Activated CD4-positive, alpha-beta T cell treated with anti-CD3 and anti-CD28 coated beads, Interleukin-2, amount 50 U/mL, for 48 hours (primary cell): Measurements from ENCODE around the gene RETREG3.

ENCODE experiments used
- DNase-seq, 2 experiments: peaks; one replicate each; pipeline ENCODE4 v3.0.0-alpha.2; 2020

Gene RETREG3

DNA sequence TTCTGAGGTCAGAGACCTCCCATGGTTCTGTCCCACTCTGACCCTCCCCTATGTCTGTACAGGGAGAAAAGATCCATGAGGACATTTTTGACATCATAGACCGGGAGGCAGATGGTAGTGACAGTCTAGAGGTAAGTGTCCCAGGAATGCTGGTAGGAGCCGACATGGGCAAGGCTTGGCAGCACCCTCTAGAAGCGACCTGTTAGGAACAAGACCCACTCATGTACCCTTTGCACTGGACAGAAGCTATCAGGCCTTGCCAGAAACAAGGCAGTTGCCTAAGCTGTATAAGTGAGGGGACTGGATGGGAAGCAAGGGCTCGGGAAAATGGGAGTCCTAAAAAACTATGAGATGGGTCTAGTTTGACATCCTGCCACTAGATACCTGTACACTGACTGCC, 2.8 kb upstream of the RETREG3 start:
- DNase-seq, result no peak

DNA sequence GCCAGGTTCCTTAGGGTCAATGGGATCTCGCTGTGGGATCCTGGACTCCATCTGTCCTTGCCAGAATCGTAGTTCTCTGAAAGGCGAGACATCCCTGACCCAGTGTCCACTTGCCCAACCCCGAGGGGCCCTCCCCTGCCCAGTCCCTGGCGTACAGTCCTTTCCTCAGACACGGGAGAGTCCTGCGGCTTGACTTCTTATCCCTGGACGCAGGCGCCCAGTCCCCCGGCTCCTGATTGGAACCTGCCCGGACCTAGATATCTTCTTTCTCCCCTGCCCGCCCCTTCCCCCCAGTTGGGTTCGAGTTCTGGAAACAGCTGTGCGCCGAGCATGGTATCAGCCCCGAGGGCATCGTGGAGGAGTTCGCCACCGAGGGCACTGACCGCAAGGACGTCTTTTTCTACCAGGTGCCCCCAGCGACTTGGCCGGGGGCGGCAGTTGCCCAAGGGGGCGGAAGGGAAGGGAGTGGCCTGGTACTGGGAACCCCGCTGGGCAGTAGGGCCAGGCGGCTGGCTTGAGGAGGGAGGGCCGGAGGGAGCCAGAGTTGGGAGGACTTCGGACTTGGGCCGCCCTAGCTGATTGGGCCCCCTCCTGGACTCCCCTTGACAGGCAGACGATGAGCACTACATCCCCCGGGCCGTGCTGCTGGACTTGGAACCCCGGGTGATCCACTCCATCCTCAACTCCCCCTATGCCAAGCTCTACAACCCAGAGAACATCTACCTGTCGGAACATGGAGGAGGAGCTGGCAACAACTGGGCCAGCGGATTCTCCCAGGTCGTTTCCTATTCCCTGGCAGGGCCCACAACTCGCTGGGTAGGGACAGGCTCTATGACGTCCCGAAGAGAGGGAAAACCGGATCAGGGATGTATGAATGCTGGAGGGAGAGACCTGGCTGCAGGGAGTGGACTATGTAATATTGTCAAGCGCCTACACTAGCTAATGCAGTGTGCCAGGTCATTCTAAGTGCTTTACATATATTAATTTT, 934 bp upstream of the RETREG3 start:
- peak; percentile 30 to 42 for DNase-seq

DNA sequence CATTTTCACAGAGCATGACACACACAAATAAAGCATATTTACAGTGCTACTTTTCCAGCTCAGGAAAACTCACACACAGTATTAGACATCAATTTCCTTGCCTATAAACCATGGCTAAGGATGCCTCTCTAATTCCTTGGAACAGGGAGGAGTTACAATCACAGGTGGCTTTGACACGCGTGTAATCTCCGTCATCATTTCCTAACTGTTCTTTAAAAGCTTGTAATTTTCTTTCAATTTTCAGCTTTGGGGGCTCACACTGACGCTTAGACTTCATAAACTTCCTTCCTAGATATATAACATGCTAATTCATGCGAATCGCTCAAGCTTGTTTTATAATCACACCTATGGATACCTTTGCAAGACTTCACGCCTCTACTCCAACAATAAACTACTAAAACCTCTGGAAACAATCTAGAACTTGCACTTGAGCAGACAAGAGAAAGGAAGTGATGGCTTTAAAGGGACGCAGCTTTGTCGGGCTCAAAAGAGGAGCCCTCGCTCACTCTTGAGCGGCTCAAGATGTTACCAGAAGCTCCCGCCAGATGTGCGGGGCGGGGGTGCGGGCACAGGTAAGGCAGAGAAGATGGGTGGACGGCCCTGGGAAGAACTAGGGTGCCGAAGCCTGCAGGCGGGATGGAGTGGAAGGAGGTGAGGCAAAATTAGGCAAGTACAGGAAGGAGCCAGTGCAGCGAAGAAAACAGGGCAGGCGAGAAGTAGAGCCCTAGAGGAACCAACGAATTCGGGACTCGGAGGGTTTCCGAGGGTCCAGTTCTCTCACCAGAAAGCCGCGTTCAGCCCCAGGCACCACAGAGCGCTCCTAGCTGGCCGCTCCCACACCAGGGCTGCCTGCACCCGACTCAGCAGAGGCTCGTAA, 631 bp downstream of the RETREG3 start:
- peak in 1 of 2 experiments; percentile 18 for DNase-seq

DNA sequence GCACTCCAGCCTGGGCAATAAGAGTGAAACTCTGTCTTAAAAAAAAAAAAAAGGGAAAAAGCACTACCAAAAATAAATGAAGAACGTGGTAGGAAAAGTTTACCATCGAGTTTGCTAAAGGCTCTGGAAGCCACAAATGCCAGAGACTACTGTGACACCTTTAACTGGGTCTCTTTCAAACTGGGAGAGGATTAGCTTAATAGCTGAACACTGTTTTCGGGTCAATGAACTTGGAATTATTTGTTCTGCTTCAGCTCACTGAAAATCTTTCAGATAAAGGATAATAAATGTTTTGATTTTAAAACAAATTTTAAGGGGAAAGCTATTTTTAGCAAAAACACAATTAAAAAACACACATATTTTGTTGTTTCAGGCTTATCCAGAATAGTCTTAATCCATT, 1.4 kb downstream of the RETREG3 start:
- DNase-seq, result no peak

DNA sequence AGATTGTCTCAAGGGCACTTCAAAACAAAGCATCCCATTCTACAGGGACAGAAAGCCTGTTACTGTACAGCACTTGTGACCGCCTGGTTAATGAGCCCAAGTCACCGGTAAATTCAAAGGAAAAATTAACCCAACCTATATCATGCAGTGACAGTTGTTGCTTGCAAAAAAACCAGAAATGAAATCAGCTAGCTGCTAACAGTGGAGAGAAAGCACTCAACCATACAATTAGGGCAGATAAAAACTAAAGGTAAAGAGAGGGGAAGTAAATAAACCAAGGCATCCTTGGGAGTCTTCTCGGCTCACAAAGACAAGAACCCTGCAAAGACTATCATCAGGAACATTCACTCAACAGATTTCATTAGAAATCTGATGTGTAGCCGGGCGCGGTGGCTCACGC, 5.9 kb downstream of the RETREG3 start:
- DNase-seq, result no peak

DNA sequence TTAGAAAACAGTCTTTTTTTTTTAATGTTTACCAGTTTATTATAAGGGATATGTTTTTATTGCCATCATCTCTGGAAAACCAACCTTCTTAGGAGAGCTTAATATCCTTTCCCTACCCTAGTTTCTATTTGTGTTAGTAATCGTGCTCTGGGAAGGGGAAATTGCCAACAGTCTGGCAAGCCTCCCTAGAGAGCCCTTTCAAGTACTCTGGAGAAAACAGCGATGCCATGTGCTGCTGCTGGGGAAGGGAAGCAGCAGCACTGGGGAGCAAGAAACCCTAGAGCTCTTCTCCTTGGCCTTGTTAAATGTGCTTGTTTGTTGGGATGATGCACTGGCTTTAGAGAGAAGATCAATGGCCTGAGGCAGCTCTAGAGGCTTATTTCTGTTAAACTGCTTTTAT, 10.3 kb downstream of the RETREG3 start:
- no peak for DNase-seq

DNA sequence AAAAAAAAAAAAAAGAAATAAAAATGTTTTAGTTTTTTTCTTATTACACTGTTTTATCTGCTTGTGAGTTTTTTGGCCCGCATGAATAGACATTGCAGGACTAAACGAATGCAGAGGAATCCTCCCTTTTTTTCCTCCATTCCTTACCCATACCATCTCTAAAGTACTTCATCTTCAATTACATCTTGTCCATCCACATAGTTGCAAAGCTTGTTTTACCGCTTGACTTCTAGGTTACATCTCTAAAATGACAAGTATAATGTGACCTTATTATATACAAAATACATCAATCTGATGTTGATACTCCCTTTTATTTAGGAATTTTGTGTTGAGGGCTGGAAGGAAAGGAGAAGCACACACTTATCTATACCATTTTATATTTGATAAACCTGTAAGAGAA, 12.8 kb downstream of the RETREG3 start:
- DNase-seq, result no peak

DNA sequence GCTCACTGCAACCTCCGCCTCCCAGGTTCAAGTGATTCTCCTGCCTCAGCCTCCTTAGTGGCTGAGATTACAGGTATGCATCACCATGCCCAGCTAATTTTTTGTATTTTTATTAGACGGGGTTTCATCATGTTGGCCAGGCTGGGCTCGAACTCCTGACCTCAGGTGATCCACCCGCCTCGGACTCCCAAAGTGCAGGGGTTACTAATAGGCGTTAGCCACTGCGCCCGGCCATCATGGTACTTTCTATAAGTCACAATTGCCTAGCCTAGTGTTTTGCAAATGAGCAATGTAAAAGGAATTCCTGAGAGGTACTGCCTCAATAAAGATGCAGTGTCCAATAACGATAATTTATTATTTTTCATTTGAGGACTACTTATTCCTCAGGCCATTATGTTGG, 17.8 kb downstream of the RETREG3 start:
- no peak for DNase-seq

DNA sequence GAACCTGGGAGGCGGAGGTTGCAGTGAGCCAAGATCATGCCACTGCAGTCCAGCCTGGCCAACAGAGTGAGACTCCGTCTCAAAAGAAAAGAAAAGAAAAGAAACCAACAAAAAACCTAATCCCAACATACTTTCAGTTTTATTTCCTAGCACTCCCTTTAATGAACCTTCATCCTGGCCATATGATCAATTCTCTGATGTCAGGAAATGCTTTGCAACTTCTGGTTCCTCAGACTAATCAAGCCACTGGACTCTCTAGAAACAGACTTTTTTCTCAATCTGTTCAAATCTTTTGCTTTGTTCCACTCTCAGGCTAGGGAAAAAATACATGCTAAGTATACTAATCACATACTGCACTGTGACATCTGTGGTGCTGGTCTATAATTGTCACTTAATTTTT, 18.3 kb downstream of the RETREG3 start:
- no peak for DNase-seq

DNA sequence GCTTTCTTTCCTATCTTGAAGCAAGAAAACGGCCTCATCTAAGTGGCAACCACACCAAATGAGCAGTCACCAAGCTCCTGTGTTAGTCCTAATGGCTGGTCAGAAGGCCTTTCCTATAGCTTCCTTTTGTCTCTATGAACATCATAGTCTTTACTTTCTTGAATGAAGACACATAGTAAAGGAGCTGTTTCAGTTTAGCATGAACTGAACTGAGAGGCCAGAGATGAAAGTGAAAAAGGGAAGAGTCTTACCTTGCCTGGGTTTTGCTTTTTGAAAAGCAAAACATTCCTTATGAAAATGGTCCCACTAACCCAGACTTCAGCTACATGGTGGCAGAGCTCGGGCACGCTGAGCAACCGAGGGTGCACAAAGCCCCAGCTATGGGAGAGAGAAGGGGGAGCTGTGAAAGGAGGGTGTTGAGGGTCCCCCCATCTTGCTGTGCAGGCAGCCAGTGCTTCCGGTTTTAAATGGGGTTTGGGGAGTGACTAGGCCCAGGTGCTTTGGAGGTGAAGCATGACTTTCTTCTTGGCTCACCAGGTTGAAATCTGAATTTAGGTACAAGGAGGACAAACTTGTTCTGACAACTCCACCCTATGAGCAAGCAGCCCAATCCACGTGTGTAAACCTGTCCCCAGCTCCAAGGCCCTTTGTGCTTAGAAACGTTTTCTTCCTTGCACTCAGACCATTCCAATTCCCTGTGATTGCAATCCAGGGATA, 22.5 kb downstream of the RETREG3 start:
- DNase-seq, result no peak

DNA sequence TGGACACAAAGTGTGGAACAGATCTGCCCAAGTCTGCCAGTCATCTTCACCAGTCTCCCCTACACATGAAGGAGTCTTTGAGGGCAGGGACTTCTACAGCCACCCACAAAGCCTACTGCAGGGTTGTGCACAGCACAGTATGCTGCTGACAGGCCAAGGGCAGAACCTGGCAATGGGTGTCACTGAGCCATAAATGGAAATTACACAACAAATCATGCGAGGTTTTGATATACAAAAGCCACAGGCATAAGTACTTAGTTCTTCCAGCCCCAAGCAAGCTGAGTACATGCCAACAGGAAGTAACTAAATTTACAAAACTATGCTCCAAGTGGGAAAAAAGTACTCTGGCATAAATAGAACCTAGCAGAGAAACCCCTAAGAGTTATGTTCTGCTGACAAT, 23.8 kb downstream of the RETREG3 start:
- DNase-seq, result no peak

DNA sequence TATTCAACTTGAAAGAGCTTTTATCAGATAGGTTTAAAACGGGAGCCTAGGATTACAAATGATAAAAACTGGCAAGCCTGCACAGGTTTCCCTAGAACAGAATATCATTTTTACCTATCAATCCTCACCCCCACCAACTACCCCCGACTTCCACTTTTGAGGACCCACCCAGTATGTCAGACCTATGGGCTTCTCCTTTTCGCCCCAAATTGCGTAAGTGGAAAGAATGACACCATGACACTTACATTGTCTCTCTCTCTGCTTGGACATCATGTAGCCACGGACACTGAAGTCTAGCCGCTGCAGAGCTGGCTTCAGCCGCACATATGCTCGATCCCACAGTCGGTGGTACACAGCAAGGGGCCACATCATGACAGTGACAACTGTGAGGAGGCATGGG, 24.3 kb downstream of the RETREG3 start:
- no peak for DNase-seq

DNA sequence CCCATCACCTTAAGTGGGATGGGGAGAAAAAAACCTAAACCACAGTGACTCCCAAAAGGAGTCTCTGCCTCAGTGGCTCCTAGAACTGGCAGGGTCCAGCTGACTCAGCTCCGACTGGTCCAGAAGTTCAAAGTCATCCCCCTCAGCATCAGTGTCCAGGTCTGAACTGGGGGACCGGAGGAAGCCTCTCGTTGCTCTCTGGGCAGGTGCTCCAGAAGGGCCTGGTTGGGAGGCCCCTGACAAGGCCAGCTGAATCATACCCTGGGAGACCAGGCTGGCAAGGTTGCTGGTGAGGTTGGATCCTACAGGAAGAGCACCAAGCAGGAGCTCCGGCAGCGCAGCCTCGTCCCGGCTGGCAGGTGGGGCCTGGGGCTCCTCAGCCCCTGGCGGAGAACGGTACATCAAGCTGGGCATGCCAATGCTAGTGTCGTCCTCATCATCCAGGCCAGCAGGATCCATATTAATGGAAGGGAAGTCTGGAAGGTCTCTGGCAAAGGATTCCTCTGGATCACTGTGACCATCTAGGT, 27.4 kb downstream of the RETREG3 start:
- no peak for DNase-seq

DNA sequence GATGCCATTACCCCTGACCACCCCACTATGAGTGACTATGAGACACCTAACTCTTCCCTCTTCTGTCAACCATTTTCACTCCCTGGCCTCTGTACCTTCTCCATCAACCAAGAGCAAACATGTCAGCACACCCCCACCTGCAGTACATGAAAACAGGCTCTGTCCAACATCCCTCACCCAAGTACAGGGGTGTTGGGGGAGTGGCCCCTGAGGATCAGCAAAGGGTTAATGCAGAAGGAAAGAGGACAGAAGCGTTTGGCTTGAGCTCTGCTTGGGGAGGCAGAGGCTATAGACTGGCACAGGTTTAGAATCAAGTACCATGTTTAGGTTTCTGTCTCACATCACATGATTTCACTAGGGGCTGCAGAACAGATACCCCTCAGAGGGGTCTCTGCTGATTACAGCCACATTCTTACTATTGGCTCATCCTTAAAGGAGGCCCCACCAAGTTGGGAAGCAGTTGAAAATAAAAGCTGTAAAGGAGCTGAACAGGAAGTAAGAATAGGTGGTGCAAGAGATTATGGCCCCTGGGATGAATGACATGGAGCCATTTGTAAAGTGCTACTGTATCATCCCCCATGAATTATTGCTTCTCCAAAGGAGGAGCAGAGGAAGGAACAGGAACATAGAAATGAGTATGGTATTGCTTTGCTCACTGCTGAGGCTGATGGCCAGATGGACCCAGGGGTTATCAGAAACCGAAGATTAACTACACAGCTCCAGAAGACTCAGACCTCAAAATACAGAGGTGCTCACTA, 29.2 kb downstream of the RETREG3 start:
- no peak for DNase-seq

DNA sequence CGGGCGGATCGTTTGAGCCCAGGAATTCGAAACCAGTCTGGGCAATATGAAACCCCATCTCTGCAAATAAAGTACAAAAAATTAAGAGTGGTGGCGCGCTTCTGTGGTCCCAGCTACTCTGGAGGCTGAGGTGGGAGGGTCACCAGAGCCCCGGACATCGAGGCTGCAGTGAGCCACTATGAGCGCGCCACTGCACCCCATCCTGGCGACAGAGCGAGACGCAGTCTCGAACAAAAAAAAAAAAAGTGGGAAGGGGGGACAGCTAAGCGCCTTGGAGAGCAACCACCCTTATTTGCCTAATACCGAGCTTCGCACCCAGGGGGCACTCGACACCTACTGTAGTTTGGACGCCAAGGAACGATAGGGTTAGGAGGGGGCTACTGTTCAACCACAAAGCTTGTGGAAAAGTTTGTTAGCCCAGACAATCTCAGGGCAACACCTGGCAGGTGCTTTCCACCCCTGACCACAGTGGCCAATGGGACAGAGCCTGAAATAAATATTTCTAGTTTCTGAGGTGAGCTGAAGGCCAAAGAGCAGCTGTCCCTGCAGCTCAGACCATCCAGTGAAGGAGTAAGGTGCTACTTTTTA, 30.8 kb downstream of the RETREG3 start:
- peak; percentile 79 to 86 for DNase-seq

DNA sequence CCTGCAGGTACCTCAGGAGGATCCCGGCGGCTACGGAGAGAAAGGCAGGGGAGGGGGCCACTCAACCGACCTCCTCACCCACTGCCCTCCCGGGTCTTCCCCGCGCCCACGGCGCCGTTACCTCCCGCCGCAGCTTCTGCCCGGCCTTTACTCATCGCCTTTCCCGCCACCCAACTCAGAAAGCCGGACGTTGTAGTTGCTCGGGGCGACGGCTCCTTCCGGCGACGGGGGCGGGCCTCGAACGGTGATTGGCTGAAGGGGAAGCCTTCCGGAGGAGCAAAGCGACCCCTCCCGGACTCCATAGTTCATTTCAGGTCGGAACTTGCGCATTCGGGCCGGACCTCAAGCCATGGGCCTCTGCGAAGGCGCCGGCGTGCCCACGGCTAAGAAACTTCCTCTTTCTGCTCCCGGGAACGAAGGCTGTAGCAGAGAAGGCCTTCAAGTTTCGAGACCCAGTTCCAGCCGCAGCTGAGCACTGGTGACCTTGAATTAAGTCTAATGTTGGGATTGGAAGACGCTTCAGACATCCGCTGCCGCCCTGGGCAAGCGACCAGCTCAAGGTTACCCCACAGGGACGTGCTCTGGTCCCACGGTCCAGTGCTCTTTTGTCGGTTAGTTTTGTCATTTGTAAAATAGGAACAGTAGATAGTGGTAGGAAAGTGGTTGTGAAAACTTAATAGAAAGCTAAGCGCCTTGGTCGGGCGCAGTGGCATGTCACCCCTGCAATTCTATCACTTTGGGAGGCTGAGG, 31.5 kb downstream of the RETREG3 start, which contains the start of gene PSMC3IP:
TSS of gene PSMC3IP (minus strand) at position 198 of the 750 bp plus-strand sequence. CDS start at position 155, 43 bp downstream.
- DNase-seq, result peak; percentile 96 to 97

DNA sequence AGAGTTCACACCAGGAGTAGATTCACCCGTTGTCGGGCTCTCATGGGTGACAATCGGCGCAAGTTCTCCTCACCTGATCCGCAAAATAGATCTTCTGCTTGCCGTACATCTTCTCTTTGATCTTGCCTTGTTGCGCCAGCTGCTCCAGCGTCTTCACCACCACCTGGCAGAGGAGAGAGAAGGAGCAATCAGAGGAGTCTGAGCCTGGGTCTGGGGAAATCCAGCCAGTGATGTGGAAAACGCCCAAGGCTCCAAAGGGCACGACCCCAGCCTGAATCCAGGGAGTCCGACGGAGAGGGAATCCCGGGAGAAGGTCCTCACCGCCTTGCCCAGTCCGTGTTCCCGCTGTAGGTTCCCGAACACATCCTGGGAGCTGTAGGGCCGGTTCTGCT, 32.0 kb downstream of the RETREG3 start:
- peak in 1 of 2 experiments; percentile 36 for DNase-seq

DNA sequence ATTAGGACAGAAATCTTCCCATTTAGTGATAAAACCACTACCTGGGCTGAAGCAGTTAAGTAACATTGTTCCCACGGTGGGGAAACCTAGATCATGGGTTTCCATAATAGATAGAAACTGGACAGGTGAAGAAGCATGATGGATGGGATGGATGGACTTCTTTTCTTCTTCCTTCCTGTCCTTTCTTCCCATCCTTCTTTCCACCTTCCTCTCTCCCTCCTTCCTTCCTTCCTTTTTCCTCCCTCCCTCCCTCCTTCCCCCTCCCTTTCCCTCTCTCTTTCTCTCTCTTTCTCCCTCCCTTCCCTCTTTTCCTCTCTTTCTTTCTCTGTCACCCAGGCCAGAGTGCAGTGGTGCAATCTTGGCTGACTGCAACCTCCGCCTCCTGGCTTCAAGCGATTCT, 34.7 kb downstream of the RETREG3 start:
- no peak for DNase-seq

DNA sequence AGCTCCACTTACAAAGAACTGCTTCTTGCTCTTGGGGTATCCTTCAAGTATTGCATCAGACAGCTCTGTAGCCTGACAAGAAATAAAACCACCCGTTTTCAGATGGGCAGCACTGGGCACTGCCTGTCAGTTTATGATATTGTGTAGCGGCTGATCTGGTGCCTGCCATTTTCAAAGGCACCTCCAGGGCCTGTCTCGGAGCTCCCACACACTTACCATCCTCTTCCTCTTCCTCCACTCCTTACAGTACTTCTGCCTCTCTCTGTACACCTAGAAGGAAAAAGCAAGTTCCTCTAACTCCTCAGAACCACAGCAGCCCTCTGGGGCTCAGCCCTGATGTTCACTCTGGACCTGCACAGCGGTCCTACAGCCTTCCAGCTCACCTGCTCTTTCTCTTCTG, 36.1 kb downstream of the RETREG3 start:
- DNase-seq, result no peak

DNA sequence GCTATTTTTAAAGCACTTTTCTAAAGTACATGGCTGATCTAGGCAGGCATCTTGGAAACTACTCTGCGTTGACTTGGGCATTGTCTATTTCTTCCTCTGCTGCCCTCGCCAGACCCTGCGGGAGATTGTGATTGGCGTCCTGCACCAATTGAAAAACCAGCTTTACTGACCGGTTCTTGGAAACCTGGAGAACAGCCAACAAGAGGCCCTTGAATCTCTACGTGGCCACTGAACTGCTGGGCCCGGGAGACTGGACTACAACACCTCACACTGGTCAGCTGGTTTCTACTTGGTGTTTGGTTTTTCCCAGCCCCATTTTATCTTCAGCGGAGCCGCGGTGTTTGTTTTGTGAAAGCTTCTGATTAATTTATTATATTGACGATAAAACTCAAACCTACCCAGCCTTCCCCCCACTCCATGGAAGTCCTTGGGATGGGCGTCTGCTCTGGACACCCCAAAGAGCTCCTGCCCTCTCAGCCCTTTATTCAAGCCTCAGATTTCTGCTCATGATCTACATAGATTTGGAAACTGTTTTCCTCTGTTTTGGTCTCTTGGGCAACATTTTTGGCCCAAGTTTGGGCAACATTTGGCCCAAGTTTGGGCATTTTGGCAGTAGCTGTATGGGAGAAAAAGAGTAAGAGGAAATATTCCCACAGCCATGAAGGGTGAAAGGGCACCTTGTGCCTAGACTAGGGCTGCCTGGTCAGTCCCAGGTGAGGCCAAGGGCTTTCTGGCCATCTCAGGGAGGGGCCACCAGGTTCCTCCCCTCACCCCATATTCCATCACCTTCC, 37.5 kb downstream of the RETREG3 start:
- no peak for DNase-seq
